NB4 (cell line): ENCODE measurements around the gene INS.

Source experiments
- CTCF ChIP-seq: IDR thresholded peaks from one replicate; pipeline ENCODE4 v1.5.1; 2012; ENCODE audit warnings: low read depth, low read length
- POLR2A ChIP-seq: IDR thresholded peaks from 2 replicates; pipeline ENCODE4 v1.6.1; 2011; ENCODE audit warnings: mild to moderate bottlenecking; ENCODE audit not compliant: insufficient read length; ENCODE audit errors: extremely low read depth

- TF ChIP-seq CTCF (no peak), POLR2A (no peak)
Measured at GRCh38 chr11:2159536-2160413, 1.2 kb downstream of the INS start.
